ENCODE measurements around the gene CCS.

Gene CCS

GRCh38 chr11:66625041-66625751, 32.2 kb downstream of the CCS start:
- no peak overlapping the region for H3K4me3 ChIP-seq (ENCODE audit: low read length)
- peaks cover 36% of the 10 kb centered on the region for H3K36me3 ChIP-seq (ENCODE audit: control insufficient read depth, insufficient read depth, low read length)
- no peak overlapping the region for H3K9ac ChIP-seq (ENCODE audit: low read length)
- H3K4me1 ChIP-seq (ENCODE audit: control insufficient read depth, insufficient read depth, low read length), result peaks cover 27% of the 10 kb centered on the region
- no peaks in the 10 kb centered on the region for H3K27me3 ChIP-seq (ENCODE audit: control insufficient read depth, insufficient read depth, low read length)
- no peaks in the 10 kb centered on the region for H3K9me3 ChIP-seq (ENCODE audit: control insufficient read depth, low read length)

- peaks cover 27% of the 10 kb centered on the region for H3K4me1 ChIP-seq (ENCODE audit: control insufficient read depth, insufficient read depth, low read length)
- H3K9ac ChIP-seq (ENCODE audit: low read length), result no peak overlapping the region
- no peak overlapping the region for H3K4me3 ChIP-seq (ENCODE audit: low read length)
- H3K36me3 ChIP-seq (ENCODE audit: control insufficient read depth, insufficient read depth, low read length), result peaks cover 36% of the 10 kb centered on the region
- H3K27me3 ChIP-seq (ENCODE audit: control insufficient read depth, insufficient read depth, low read length), result no peaks in the 10 kb centered on the region
- no peaks in the 10 kb centered on the region for H3K9me3 ChIP-seq (ENCODE audit: control insufficient read depth, low read length)
These were observed 32.8 kb downstream of the CCS start for GRCh38 chr11:66625752-66626149.

- no peaks in the 10 kb centered on the region for H3K9me3 ChIP-seq (ENCODE audit: control insufficient read depth, low read length)
These were observed 33.4 kb downstream of the CCS start for GRCh38 chr11:66626382-66626781.

DNA sequence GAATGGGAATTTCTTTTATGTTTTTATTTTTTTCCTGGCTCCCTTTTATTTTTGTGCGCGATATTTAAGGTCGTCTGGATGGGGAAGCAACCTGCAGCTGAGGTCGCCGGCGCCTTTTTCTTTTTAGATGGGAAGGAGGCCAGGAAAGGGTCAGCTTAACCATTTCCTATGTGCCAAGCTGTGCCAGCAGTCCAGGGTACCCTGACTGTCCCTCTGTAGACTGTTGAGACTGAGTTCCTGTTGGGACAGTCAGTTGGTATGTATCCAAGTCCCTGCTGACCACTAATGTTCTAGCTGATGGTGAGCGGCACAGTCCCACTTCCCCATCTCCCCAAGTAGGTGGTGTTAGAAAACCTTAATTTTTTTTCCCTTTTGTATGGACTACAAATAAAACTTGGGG, 33.9 kb downstream of the CCS start:
- Histone ChIP-seq H3K4me3 (ENCODE audit: low read length) (no peak overlapping the region), H3K4me1 (ENCODE audit: control insufficient read depth, insufficient read depth, low read length) (peaks cover 18% of the 10 kb centered on the region), H3K9me3 (ENCODE audit: control insufficient read depth, low read length) (no peaks in the 10 kb centered on the region), H3K36me3 (ENCODE audit: control insufficient read depth, insufficient read depth, low read length) (peaks cover 36% of the 10 kb centered on the region), H3K9ac (ENCODE audit: low read length) (no peak overlapping the region), H3K27me3 (ENCODE audit: control insufficient read depth, insufficient read depth, low read length) (no peaks in the 10 kb centered on the region)

More at GRCh38 chr11:66626382-66626781, 33.4 kb downstream of the CCS start:
- Histone ChIP-seq H3K27me3 (ENCODE audit: control insufficient read depth, insufficient read depth, low read length) (no peaks in the 10 kb centered on the region), H3K4me1 (ENCODE audit: control insufficient read depth, insufficient read depth, low read length) (peaks cover 21% of the 10 kb centered on the region), H3K36me3 (ENCODE audit: control insufficient read depth, insufficient read depth, low read length) (peaks cover 36% of the 10 kb centered on the region), H3K4me3 (ENCODE audit: low read length) (no peak overlapping the region), H3K9ac (ENCODE audit: low read length) (no peak overlapping the region)

DNA sequence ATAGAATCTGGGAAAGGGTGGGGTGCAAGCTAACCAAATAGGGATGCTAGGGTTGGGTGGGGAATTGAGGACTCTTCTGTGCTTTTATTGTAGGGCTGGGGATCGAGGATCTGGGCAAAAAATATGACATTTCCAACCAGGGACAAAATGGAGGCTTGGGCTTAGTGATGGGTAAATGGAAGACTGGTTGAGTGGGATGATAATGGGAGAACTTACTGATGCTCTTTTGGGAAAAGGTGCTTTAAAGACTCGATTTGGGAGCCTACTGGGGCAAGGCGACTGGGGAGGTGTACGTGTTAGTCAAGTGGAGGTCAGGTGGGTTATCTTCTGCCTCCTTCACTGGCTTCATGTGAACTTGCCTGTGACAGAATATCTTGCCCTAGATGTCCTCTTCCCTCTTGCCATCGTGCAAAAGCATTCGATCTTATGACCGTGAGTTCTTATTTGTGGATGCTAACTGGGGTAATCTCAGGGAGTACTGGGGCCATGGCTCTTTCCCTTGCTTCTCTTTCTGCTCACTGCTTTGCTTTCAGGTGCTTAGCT, 35.1 kb downstream of the CCS start:
- H3K36me3 ChIP-seq (ENCODE audit: control insufficient read depth, insufficient read depth, low read length), result peaks cover 36% of the 10 kb centered on the region
- H3K9ac ChIP-seq (ENCODE audit: low read length), result no peak overlapping the region
- no peaks in the 10 kb centered on the region for H3K27me3 ChIP-seq (ENCODE audit: control insufficient read depth, insufficient read depth, low read length)
- H3K9me3 ChIP-seq (ENCODE audit: control insufficient read depth, low read length), result no peaks in the 10 kb centered on the region
- no peak overlapping the region for H3K4me3 ChIP-seq (ENCODE audit: low read length)
- peaks cover 8% of the 10 kb centered on the region for H3K4me1 ChIP-seq (ENCODE audit: control insufficient read depth, insufficient read depth, low read length)

- H3K9ac ChIP-seq (ENCODE audit: low read length), result no peak overlapping the region
- H3K36me3 ChIP-seq (ENCODE audit: control insufficient read depth, insufficient read depth, low read length), result peaks cover 33% of the 10 kb centered on the region
- H3K9me3 ChIP-seq (ENCODE audit: control insufficient read depth, low read length), result no peaks in the 10 kb centered on the region
- no peaks in the 10 kb centered on the region for H3K27me3 ChIP-seq (ENCODE audit: control insufficient read depth, insufficient read depth, low read length)
- H3K4me3 ChIP-seq (ENCODE audit: low read length), result no peak overlapping the region
- H3K4me1 ChIP-seq (ENCODE audit: control insufficient read depth, insufficient read depth, low read length), result no peaks in the 10 kb centered on the region
These were observed 36.4 kb downstream of the CCS start for GRCh38 chr11:66629356-66629755.

- Histone ChIP-seq H3K9me3 (ENCODE audit: control insufficient read depth, low read length) (no peaks in the 10 kb centered on the region), H3K9ac (ENCODE audit: low read length) (no peak overlapping the region), H3K4me1 (ENCODE audit: control insufficient read depth, insufficient read depth, low read length) (no peaks in the 10 kb centered on the region), H3K27me3 (ENCODE audit: control insufficient read depth, insufficient read depth, low read length) (no peaks in the 10 kb centered on the region), H3K36me3 (ENCODE audit: control insufficient read depth, insufficient read depth, low read length) (peaks cover 13% of the 10 kb centered on the region), H3K4me3 (ENCODE audit: low read length) (no peak overlapping the region)
These were observed 38.9 kb downstream of the CCS start for GRCh38 chr11:66631883-66632282.

GRCh38 chr11:66632952-66633351, 40.0 kb downstream of the CCS start:
- Histone ChIP-seq H3K9me3 (ENCODE audit: control insufficient read depth, low read length) (no peaks in the 10 kb centered on the region), H3K4me3 (ENCODE audit: low read length) (no peak overlapping the region), H3K4me1 (ENCODE audit: control insufficient read depth, insufficient read depth, low read length) (peaks cover 7% of the 10 kb centered on the region), H3K27me3 (ENCODE audit: control insufficient read depth, insufficient read depth, low read length) (no peaks in the 10 kb centered on the region), H3K9ac (ENCODE audit: low read length) (no peak overlapping the region), H3K36me3 (ENCODE audit: control insufficient read depth, insufficient read depth, low read length) (peaks cover 2% of the 10 kb centered on the region)

DNA sequence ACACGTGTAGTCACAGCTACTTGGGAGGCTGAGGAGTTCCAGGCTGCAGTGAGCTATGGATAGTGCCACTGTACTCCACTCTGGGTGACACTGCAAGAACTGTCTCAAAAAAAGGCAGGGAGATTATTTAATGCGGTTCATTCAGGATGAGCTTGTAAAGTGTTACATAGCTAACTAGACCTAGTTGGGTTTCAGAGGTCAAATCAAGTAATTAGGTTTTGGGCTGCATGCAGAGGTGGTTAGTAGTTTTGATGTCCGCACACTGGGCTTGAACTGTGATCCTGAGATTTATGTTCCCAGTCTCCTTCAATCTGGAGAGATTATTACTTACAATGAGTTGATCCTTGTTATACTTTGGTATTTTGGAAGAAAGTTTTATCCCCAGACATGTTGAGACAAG, 43.4 kb downstream of the CCS start:
- no peak overlapping the region for H3K9ac ChIP-seq (ENCODE audit: low read length)
- H3K4me3 ChIP-seq (ENCODE audit: low read length), result no peak overlapping the region
- H3K9me3 ChIP-seq (ENCODE audit: control insufficient read depth, low read length), result no peaks in the 10 kb centered on the region
- H3K36me3 ChIP-seq (ENCODE audit: control insufficient read depth, insufficient read depth, low read length), result peaks cover 10% of the 10 kb centered on the region
- H3K27me3 ChIP-seq (ENCODE audit: control insufficient read depth, insufficient read depth, low read length), result no peaks in the 10 kb centered on the region
- H3K4me1 ChIP-seq (ENCODE audit: control insufficient read depth, insufficient read depth, low read length), result peaks cover 28% of the 10 kb centered on the region

DNA sequence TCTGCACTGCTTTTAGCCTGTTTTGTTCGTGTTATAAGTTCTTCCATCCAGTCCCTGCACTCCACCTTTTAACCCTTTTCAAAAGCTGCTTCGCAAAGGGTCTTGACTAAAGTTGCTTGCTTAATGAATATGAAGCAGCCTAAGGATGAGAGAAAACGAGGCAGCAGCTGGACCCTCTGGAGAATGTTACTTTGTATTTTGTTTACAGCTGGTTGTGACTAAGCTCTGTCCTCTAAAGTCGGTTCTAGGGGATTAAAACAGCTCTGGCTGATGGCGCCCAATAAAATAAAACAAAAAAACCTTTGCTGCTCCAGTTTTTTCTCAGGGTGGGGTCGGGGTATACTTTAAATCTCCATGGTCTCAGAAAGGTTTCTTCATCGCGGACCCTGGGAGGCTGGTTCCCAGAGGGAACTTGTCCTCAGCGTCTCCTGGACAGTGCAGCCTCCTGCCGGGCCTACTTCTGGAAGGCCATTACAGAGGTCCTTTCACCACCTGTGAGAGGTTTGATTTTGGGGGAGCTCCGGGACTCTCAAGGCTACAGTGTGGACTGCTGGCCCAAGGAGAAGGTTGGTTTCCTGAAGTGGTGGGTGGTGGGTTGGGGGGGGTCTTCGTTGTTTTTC, 44.7 kb downstream of the CCS start:
- H3K9me3 ChIP-seq (ENCODE audit: control insufficient read depth, low read length), result no peaks in the 10 kb centered on the region
- peaks cover 40% of the 10 kb centered on the region for H3K4me1 ChIP-seq (ENCODE audit: control insufficient read depth, insufficient read depth, low read length)
- peak overlapping the region; percentile 23 for H3K4me3 ChIP-seq (ENCODE audit: low read length)
- peak overlapping the region; percentile 63 for H3K9ac ChIP-seq (ENCODE audit: low read length)
- peaks cover 10% of the 10 kb centered on the region for H3K36me3 ChIP-seq (ENCODE audit: control insufficient read depth, insufficient read depth, low read length)
- H3K27me3 ChIP-seq (ENCODE audit: control insufficient read depth, insufficient read depth, low read length), result no peaks in the 10 kb centered on the region

- H3K4me1 ChIP-seq (ENCODE audit: control insufficient read depth, insufficient read depth, low read length), result peaks cover 42% of the 10 kb centered on the region
- H3K9me3 ChIP-seq (ENCODE audit: control insufficient read depth, low read length), result no peaks in the 10 kb centered on the region
- H3K27me3 ChIP-seq (ENCODE audit: control insufficient read depth, insufficient read depth, low read length), result no peaks in the 10 kb centered on the region
- peak within 1 kb of the TSS; percentile 81 for H3K4me3 ChIP-seq (ENCODE audit: low read length)
- H3K36me3 ChIP-seq (ENCODE audit: control insufficient read depth, insufficient read depth, low read length), result peaks cover 10% of the 10 kb centered on the region
- peak within 1 kb of the TSS; percentile 96 for H3K9ac ChIP-seq (ENCODE audit: low read length)
These were observed 45.4 kb downstream of the CCS start, which contains the start of gene RBM4 for GRCh38 chr11:66638177-66639065. TSS of gene RBM4 (plus strand) at chr11:66638703. CDS start at chr11:66639712, 1,009 bp downstream.

All from mucosa of stomach (tissue), 1 donor.